Fibroblast of skin of back (primary cell): ENCODE results near the gene ZNF892.
"Not testable (repeated sequence)": the region's sequence is repeated elsewhere in the genome, so short reads cannot be mapped to it uniquely, and the experiment has no call there.

ENCODE experiments used
- DNase-seq: peaks from one replicate; pipeline ENCODE4 v3.0.0-alpha.2; 2013

The ZNF892 gene

DNA sequence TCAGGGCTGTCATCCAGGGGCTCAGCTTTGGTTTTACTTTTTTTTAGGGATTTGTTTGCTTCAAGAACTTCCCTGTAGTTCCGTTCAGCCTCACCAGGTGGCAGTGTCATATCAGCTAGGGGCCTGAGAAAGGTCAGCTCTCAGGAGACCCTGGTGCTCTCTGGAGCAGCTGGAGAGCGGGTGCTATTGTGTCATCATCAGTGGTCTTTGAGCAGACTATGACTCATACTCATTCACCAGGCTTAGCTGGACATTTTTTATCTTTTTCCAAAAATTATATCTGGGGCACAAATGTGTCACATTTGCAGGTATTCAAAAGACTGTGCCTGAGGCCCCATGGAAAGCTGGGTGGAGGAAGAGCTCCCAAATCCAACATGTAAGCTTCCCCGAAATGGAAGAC lies 24.4 kb downstream of the ZNF892 start:
- peak; percentile 52 for DNase-seq

DNA sequence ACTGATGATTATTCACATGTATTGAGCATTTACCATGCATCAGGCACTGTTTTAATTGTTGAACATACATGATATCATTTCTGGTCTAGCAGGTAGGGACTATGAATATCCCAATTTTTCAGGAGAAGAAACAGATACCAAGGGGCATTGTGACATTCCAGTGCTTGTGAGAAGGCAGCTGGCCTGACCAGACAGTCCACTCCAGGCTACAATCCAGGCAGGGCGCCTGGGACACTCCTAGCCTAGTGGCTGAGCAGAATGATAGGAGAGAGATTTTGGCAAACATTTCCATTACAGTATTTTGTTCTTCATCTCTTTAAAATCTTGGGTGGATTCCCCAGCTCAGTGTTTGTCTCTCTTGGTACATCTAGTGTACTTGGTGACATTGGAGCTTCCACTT lies 24.9 kb downstream of the ZNF892 start:
- no peak for DNase-seq

DNA sequence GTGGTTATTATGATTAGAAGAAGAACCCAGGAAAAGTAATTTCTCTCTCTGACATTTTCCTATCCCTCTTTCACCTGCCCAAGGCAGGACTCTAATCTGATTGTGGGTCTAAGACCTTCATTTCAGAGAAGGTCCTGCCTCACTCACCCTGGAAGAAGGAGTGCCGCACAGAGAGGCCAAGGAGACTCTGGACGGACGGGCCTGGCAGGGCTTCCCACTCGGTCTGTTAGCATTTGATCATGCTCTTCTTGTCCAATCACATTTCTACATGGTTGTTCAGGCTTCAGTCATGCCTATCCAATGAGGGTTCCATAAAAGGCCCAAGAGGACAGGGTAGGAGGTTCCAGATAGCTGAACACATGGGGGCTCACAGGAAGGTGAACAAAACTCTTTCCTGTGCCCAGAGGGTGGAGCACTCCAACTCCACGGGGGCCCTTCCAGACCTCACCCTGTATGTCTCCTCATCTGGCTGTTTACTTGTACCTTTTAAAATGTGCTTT lies 27.0 kb downstream of the ZNF892 start:
- DNase-seq: no peak

DNA sequence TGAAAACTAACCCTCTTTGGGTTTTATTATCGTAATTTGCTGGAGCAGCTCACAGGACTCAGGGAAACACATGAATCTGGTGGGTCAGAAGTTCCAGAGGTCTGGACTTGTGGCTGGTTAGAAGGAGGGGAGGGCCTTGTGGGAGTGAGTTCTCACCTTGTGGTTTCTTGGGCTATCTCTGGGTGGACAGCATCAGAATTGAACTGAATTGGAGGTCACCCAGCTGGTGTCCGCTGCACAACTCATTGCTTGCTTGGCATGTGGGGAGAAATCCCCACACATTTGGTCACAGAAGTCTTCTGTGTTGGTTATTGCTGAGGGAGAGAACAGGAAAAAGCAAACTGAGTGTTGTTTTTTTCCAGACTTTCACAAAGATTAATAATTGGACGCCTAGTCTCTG lies 27.5 kb downstream of the ZNF892 start:
- no peak for DNase-seq

DNA sequence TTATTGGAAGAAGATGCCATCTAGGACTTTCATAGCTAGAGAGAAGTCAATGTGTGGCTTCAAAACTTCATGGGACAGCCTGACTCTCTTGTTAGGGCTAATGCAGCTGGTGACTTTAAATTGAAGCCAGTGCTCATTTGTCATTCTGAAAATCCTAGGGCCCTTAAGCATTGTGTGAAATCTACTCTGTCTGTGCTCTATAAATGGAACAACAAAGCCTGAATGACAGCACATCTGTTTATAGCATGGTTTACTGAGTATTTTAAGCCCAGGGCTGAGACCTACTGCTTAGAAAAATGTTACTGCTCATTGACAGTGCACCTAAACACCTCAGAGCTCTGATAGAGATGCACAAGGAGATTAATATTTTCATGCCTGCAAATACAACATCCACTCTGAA lies 30.8 kb downstream of the ZNF892 start:
- DNase-seq: no peak

DNA sequence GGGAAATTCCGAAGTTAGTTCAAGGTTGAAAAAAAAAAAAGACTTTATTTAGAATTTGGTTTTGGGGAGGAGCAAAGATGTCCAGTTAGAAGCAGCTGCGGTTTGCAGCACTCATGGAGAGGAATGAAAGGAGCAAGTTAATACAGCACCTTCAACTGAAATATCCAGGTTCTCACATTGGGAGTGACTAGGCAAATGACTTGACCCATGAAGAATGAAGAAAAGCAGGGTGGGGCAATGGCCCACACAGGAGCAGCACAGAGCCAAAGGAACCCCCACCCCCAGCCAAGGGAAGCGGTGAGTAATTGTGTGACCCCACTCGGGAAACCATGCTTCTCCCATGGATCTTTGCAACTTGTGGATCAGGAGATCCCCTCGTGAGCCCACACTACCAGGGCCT lies 32.8 kb downstream of the ZNF892 start:
- DNase-seq: no peak

DNA sequence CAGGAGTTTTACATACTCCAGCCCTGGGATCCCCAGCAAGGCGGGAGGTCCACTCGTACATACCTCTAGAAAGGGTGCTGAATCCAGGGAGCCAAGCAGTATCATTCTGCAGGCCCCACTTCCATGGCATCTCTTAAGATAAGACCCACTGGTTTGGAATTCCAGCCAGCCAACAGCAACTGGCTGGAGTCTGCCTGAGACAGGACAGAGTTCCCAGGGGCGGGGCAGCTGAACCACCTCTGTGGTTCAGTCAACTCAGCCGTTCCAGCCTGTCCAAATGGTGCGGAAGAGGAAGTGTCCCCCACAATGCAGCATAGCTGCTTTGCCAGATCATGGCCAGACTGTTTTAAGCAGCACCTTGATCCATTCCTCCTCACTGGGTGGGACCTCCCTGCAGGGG lies 33.2 kb downstream of the ZNF892 start:
- DNase-seq: no peak

DNA sequence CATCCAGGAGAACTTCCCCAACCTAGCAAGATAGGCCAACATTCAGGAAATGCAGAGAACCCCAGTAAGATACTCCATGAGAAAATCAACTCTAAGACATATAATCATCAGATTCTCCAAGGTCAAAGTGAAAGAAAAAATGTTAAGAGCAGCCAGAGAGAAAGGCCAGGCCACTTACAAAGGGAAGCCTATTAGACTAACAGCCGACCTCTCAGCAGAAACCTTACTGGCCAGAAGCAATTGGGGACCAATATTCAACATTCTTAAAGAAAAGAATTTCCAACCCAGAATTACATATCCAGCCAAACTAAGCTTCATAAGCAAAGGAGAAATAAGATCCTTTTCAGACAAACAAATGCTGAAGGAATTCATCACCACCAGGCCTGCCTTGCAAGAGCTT lies 34.8 kb downstream of the ZNF892 start:
- DNase-seq: not testable (repeated sequence)
